Measurements from ENCODE around the gene LARP4B.

DNA sequence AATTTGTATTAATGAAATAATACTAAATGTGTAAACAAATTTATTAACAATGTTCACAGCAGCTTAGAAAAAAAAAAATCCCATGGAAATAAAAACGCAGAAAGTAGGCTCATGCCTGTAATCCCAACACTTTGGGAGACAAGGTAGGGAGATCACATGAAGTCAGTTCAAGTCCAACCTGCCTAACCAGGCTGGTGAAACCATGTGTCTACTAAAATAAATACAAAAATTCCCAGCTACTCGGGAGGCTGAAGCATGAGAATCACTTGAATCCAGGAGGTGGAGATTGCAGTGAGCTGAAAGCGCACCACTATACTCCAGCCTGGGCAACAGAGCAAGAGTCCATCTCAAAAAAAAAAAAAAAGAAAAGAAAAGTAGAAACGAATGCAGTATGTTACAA lies 36.2 kb downstream of the LARP4B start:
- TF ChIP-seq, protein P1, sequence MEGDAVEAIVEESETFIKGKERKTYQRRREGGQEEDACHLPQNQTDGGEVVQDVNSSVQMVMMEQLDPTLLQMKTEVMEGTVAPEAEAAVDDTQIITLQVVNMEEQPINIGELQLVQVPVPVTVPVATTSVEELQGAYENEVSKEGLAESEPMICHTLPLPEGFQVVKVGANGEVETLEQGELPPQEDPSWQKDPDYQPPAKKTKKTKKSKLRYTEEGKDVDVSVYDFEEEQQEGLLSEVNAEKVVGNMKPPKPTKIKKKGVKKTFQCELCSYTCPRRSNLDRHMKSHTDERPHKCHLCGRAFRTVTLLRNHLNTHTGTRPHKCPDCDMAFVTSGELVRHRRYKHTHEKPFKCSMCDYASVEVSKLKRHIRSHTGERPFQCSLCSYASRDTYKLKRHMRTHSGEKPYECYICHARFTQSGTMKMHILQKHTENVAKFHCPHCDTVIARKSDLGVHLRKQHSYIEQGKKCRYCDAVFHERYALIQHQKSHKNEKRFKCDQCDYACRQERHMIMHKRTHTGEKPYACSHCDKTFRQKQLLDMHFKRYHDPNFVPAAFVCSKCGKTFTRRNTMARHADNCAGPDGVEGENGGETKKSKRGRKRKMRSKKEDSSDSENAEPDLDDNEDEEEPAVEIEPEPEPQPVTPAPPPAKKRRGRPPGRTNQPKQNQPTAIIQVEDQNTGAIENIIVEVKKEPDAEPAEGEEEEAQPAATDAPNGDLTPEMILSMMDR (IDR thresholded peaks at IDR 0.05; ENCODE audit: insufficient read depth, low read depth, low read length) = no peak
- TF ChIP-seq EZH2 (IDR thresholded peaks at IDR 0.05; ENCODE audit: insufficient read depth, low read length) = no peak

Data from astrocyte (in vitro differentiated cells and primary cell).